GM19463 (cell line): ENCODE data around the gene HEMGN.

Source experiments
- ATAC-seq: cut with Tn5 transposase; IDR thresholded peaks from one replicate; pipeline ENCODE4 v1.9.1; 2021; ENCODE audit warnings: mild to moderate bottlenecking, moderate library complexity; ENCODE audit not compliant: unreplicated experiment

Gene HEMGN

GRCh38 chr9:97903177-97903576 lies 34.8 kb downstream of the HEMGN start:
- ATAC-seq = no peak

GRCh38 chr9:97900738-97901565 lies 37.0 kb downstream of the HEMGN start:
- no peak for ATAC-seq

DNA sequence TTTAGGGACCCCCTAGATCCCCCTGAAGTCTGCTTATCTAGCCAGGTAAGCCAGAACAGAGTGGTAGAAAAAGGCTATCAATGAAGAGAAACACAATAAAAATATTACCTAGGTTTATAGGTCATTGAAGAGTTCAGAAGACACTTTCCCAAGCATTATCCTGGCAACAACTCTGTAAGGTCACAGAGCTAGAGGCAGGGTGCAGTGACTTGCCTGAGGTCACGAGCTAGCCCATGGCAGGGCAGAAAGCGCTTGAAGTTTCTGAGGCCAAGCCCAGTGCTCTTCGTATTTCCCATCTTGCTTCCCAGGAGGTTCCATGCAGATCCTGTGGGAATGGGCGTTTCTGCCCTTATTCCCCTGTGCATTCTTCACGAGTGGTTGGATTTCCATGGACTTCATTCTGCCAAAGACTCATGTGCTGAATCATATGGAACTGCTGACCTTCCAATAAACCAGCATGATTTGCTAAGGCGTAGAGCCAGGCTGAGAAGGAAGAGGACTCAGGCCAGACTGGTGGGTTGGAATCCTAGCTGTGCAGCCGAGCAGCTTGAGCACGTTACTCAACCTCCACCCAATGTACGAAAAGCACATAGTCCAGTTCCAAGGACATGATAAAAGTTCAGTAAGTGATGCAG lies 37.8 kb downstream of the HEMGN start:
- no peak for ATAC-seq

DNA sequence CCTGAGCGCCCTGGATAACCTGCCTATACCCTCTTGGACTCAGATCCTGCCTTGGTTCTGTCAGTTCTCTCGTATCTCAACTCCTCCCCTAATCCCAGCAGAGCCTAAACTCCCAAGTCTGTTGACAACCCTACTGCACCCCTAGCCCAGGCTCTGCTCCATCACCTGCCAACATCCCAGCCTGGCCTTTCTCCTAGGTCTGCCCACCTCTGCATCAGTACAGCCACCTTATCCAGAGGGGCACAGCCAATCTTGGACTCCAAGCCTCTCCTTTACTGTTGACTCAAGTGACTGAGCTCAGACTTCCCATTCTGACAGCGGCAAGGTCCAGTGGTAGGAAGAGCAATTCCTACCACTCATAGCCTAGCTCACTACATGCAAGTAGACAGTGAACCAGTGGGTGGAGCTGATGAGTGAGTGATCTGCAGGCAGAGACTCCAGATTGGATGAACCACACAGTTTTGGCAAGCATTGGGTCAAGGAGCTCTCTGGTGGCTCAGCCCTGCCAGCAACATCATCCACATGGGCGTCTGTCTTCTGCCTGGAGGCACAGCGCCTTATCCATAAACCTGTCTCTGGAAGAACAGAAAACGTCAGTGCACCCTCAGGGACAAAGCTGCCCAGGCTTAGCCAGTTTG lies 42.2 kb downstream of the HEMGN start:
- ATAC-seq = no peak

GRCh38 chr9:97895211-97895610 lies 42.8 kb downstream of the HEMGN start:
- ATAC-seq = no peak

DNA sequence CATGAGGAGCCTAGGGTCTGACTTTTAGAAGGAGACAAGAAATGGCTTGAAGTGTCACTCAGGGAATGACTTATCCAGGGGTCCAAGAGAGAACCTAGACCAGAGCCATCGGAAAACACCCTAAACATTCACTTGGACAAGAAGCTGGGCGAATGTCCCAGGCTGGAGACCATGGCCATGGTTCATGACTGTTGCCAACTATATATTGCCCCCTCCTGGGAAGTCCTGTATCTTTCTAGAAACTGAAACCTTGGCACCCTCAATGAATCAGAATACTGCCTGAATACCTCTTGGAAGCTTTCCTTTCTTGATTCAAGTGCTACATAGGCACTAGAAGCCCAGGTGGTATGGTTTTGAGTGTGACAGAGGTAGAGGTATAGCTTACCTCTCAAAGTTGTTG lies 45.6 kb downstream of the HEMGN start:
- ATAC-seq = no peak

- no peak for ATAC-seq
Observed at GRCh38 chr9:97891736-97892135, 46.2 kb downstream of the HEMGN start.

DNA sequence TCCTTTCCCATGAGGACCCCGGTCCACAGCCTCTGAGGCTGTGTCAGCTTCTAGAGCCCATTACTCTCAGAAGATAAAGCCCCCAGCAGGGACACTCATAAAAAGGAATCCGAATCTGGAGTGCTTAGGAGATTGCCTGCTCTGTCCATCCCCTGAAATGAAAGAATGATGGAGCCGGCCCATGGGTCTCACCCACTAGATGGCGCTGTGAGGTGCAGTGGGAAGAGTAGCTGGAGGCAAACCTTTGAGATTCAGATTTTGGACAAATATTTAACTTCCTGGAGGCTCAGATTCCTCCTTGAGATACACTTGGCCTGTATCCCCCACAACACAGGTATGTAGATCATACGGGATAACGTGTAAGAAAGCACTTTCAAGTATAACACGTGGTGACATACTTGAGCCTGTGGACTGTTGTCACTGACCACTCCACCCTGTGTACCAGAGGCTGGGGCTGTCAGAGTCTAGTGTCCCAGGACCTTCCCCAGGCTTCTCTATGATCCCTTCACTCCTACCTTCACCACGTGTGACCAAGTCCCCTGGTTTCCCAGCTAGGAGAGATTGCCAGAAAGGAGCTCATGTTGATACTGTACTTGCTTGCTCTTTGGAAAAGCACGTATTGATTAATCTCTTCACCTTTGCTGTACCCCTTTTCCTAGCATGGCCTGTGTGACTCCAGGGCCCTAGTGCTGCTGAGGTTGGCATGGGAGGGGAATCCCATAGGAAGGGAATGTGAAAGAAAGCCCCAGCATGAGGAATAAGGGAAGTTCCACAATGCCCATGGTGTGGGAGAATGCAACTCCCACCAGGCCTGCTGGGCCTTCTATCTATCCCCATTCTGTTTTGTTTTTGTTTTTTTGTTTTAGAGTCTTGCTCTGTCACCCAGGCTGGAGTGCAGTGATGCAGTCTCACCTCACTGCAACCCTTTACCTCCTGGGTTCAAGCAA lies 47.8 kb downstream of the HEMGN start:
- ATAC-seq = no peak

GRCh38 chr9:97880336-97880735 lies 57.6 kb downstream of the HEMGN start:
- ATAC-seq = no peak
